Measurements from ENCODE around the gene TMCO6.
"Not testable (repeated sequence)": the region's sequence is repeated elsewhere in the genome, so short reads cannot be mapped to it uniquely, and the experiment has no call there.

The TMCO6 gene

GRCh38 chr5:140664030-140664358 is 24.7 kb downstream of the TMCO6 start:
- Histone ChIP-seq H3K9me2 (replicated peaks; ENCODE audit: insufficient read depth, low read length) (no peaks in the 10 kb centered on the region), H3F3A (ENCODE audit: insufficient read depth) (0 out of 2 replicates have a peak, but pooled peaks cover 8% of the 10 kb centered on the region), H2AFZ (ENCODE audit: low read depth, low read length, severe bottlenecking) (peak overlapping the region; percentile 79), H4K20me1 (ENCODE audit: low read depth, low read length) (no peaks in the 10 kb centered on the region), H3K27ac (ENCODE audit: low read depth, low read length) (peak overlapping the region; percentile 54), H3K4me3 (ENCODE audit: insufficient read depth, low read length, poor library complexity, severe bottlenecking) (peak overlapping the region; percentile 93), H3K36me3 (ENCODE audit: low read length) (peaks cover 7% of the 10 kb centered on the region; the same call in 1 of the 2 replicates), H3K4me2 (ENCODE audit: low read depth, low read length, poor library complexity, severe bottlenecking) (peak overlapping the region; percentile 68), H3K79me2 (ENCODE audit: insufficient read depth, low read length) (peaks cover 31% of the 10 kb centered on the region), H3K9ac (ENCODE audit: low read length) (peak overlapping the region; percentile 86), H3K27me3 (ENCODE audit: low read length) (no peaks in the 10 kb centered on the region), H3K9me3 (ENCODE audit: insufficient read depth, low read length) (no peaks in the 10 kb centered on the region)
- TF ChIP-seq EZH2phosphoT487 (conservative IDR thresholded peaks at IDR 0.05; ENCODE audit: low read length): no peak
- TF ChIP-seq CTCF (IDR thresholded peaks at IDR 0.05; ENCODE audit: insufficient read depth, low read length, poor library complexity, severe bottlenecking): no peak

DNA sequence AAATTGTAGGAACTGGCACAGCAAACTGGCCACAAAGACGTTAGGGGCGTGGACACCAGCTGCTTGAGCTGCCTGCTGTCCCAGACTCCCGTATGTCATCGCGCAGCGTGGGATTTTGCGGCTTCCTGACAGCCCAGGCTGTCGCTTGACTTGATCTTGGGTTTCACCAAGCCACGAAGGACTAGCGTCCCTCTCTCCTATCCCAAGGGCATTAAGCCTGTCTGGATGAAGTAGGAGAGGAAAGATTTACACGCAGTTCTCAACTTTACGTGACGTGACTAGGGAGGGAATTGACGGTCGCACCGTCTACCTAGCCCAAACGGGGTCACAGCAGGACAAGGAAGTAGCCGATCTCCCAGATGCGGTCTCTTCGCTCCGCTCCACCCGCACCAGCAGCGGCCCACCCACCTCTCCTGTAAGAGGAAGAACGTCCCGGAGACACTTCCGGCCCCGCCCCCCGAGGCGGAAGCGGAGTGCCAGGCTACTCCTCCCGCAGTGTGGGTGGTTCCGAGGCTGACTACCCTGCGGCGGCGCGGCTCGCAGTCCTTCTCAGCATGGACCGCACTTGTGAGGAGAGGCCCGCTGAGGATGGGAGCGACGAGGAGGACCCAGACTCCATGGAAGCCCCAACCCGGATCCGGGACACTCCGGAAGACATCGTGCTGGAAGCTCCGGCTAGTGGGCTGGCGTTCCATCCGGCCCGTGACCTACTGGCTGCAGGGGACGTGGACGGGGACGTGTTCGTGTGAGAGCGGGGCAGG is 25.3 kb downstream of the TMCO6 start, which contains the start of gene WDR55:
TSS of gene WDR55 (plus strand) at position 546 of the 761 bp plus-strand sequence. CDS start at position 555, 9 bp downstream.
- peak within 1 kb of the TSS; percentile 93 for H3K4me3 ChIP-seq (ENCODE audit: insufficient read depth, low read length, poor library complexity, severe bottlenecking)
- TF ChIP-seq CTCF (IDR thresholded peaks at IDR 0.05; ENCODE audit: insufficient read depth, low read length, poor library complexity, severe bottlenecking) (no peak), EZH2phosphoT487 (conservative IDR thresholded peaks at IDR 0.05; ENCODE audit: low read length) (no peak)
- H3K4me2 ChIP-seq (ENCODE audit: low read depth, low read length, poor library complexity, severe bottlenecking): peak within 1 kb of the TSS; percentile 68
- no peaks in the 10 kb centered on the region for H3K9me3 ChIP-seq (ENCODE audit: insufficient read depth, low read length)
- peaks cover 7% of the 10 kb centered on the region; the same call in 1 of the 2 replicates for H3K36me3 ChIP-seq (ENCODE audit: low read length)
- H2AFZ ChIP-seq (ENCODE audit: low read depth, low read length, severe bottlenecking): peak within 1 kb of the TSS; percentile 79
- peak within 1 kb of the TSS; percentile 54 for H3K27ac ChIP-seq (ENCODE audit: low read depth, low read length)
- H3F3A ChIP-seq (ENCODE audit: insufficient read depth): 0 out of 2 replicates have a peak, but pooled peaks cover 8% of the 10 kb centered on the region
- H3K9me2 ChIP-seq (replicated peaks; ENCODE audit: insufficient read depth, low read length): no peaks in the 10 kb centered on the region
- H3K79me2 ChIP-seq (ENCODE audit: insufficient read depth, low read length): peaks cover 31% of the 10 kb centered on the region
- no peaks in the 10 kb centered on the region for H3K27me3 ChIP-seq (ENCODE audit: low read length)
- peak within 1 kb of the TSS; percentile 86 for H3K9ac ChIP-seq (ENCODE audit: low read length)
- no peaks in the 10 kb centered on the region for H4K20me1 ChIP-seq (ENCODE audit: low read depth, low read length)

DNA sequence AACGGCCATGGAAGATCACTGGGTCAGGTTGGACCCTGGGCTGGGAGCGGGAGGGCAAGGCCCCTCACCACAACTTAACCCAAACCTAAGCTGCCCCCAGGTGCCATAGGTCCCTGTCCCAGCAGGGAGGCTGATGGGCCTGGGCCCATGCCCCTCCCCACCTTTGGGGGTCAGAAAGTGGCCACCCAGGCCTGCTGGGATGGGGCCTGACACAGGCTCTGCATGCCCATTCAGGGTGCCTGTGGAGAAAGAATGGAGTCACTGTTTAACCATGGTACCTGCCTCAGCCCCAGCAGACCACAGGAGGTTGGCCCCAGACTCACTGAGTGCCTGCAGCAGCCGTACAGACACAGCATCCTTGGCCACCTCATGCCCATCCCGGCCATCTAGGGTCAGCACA is 31.8 kb downstream of the TMCO6 start:
- H3K4me2 ChIP-seq (ENCODE audit: low read depth, low read length, poor library complexity, severe bottlenecking); H4K20me1 ChIP-seq (ENCODE audit: low read depth, low read length); H3K4me3 ChIP-seq (ENCODE audit: insufficient read depth, low read length, poor library complexity, severe bottlenecking); H3K9ac ChIP-seq (ENCODE audit: low read length); H3K36me3 ChIP-seq (ENCODE audit: low read length); H3K9me2 ChIP-seq (replicated peaks; ENCODE audit: insufficient read depth, low read length); H3K27me3 ChIP-seq (ENCODE audit: low read length); H3F3A ChIP-seq (ENCODE audit: insufficient read depth); H3K9me3 ChIP-seq (ENCODE audit: insufficient read depth, low read length); H3K27ac ChIP-seq (ENCODE audit: low read depth, low read length); H2AFZ ChIP-seq (ENCODE audit: low read depth, low read length, severe bottlenecking): not testable (repeated sequence)
- peaks cover 17% of the 10 kb centered on the region for H3K79me2 ChIP-seq (ENCODE audit: insufficient read depth, low read length)

DNA sequence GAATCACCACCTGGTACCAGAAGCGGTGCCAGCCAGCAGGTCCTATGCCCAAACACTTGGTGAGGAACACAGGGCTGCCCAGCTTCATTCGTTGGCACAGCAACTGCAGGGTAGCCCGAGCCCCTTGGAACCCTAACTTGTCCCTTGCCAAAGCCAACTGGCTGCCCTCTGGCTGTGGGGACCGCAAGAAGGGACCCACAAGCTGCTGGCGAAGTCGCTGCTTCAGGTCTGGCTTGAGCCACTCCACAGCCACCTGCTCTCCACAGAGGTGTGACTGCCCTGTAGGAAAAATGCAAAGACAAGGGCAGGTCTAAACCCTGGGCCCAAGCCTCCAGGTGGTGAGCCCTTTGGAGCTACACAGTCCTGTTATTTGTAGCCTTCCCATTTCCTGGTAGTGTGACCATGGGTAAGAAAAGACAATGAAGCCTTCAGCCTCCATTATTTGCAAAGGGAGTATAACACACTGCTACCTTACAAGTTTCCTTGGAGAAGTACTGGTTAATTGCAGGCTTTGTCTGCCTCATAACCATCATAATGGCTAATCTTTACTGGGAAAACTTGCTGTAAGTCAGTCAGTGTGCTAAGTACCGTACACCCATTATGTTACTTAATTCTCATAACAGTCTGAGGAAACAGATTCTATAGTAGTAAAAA is 32.3 kb downstream of the TMCO6 start:
- H4K20me1 ChIP-seq (ENCODE audit: low read depth, low read length): no peaks in the 10 kb centered on the region
- H3F3A ChIP-seq (ENCODE audit: insufficient read depth): 0 out of 2 replicates have a peak, but pooled peaks cover 3% of the 10 kb centered on the region
- no peaks in the 10 kb centered on the region for H3K36me3 ChIP-seq (ENCODE audit: low read length)
- H3K4me2 ChIP-seq (ENCODE audit: low read depth, low read length, poor library complexity, severe bottlenecking): no peak overlapping the region
- no peak overlapping the region for H2AFZ ChIP-seq (ENCODE audit: low read depth, low read length, severe bottlenecking)
- no peaks in the 10 kb centered on the region for H3K9me2 ChIP-seq (replicated peaks; ENCODE audit: insufficient read depth, low read length)
- H3K4me3 ChIP-seq (ENCODE audit: insufficient read depth, low read length, poor library complexity, severe bottlenecking): no peak overlapping the region
- H3K27me3 ChIP-seq (ENCODE audit: low read length): no peaks in the 10 kb centered on the region
- H3K27ac ChIP-seq (ENCODE audit: low read depth, low read length): no peak overlapping the region
- no peaks in the 10 kb centered on the region for H3K9me3 ChIP-seq (ENCODE audit: insufficient read depth, low read length)
- peaks cover 11% of the 10 kb centered on the region for H3K79me2 ChIP-seq (ENCODE audit: insufficient read depth, low read length)
- H3K9ac ChIP-seq (ENCODE audit: low read length): no peak overlapping the region
- TF ChIP-seq CTCF (IDR thresholded peaks at IDR 0.05; ENCODE audit: insufficient read depth, low read length, poor library complexity, severe bottlenecking) (no peak), EZH2phosphoT487 (conservative IDR thresholded peaks at IDR 0.05; ENCODE audit: low read length) (no peak)
